A549 (cell line): ENCODE data around the gene MME. TPM values are rescaled to one million over a fixed set of nuclear protein-coding genes. Genes with fewer than 3 reads are reported as not detected.

Experiments
- ATAC-seq, 2 experiments: fragments of 200-7000 bp in 1 of 2; fragments of >200 bp in 1 of 2; cut with Nextera tagmentation in 1 of 2; cut with Tn5 transposase in 1 of 2; 3 replicates each; pipeline versions ENCODE4 v1.8.0 to v1.9.1; 2018 to 2020; ENCODE audit warnings: mild to moderate bottlenecking in 1 of 2, moderate library complexity in 1 of 2
- CTCF ChIA-PET: fragments of 300-600 bp; sonication (Branson Sonifier 250); formaldehyde crosslinking; extraction: SDS; loops from one replicate; lab custom pipeline; 2021; ENCODE audit warnings: antibody characterized with exemption, inconsistent platforms; lab: Yijun Ruan, JAX
- POLR2A ChIA-PET: fragments of 350-600 bp; formaldehyde crosslinking; extraction: SDS; loops from one replicate; lab custom pipeline; 2021; ENCODE audit warnings: antibody characterized with exemption, inconsistent platforms; lab: Yijun Ruan, JAX
- DNase-seq, 2 experiments: peaks; one replicate each; pipeline versions ENCODE4 v3.0.0 to v3.0.0-alpha.2; 2011 to 2016; ENCODE audit warnings: low read depth in 1 of 2, low spot score in 1 of 2
- FAIRE-seq: peaks from 2 replicates; lab custom pipeline; 2011; peaks lifted over from hg19 to GRCh38; lab: Jason Lieb, UNC
- H3K27ac ChIP-seq, 2 experiments: fragments of >200 bp; sonication (Bioruptor Twin); formaldehyde crosslinking; 3 replicates each; pipeline ENCODE4 v1.5.1; 2016 to 2017
- H3K4me1 ChIP-seq: fragments of >200 bp; sonication (Bioruptor Twin); formaldehyde crosslinking; 3 replicates; pipeline ENCODE4 v1.6.1; 2016
- H3K4me2 ChIP-seq: fragments of >200 bp; sonication (Bioruptor Twin); formaldehyde crosslinking; 3 replicates; pipeline ENCODE4 v1.6.1; 2016
- H3K4me3 ChIP-seq: fragments of >200 bp; sonication (Bioruptor Twin); formaldehyde crosslinking; 3 replicates; pipeline ENCODE4 v1.5.1; 2016
- H3K9me3 ChIP-seq: fragments of >200 bp; sonication (Bioruptor Twin); formaldehyde crosslinking; 3 replicates; pipeline ENCODE4 v1.6.1; 2016
- BCL3 ChIP-seq: fragments of >200 bp; sonication (Bioruptor Twin); formaldehyde crosslinking; IDR thresholded peaks from 3 replicates; pipeline ENCODE4 v1.6.1; 2016
- CBX8 ChIP-seq: fragments of 200-600 bp; sonication (generic); IDR thresholded peaks from 2 replicates; pipeline ENCODE4 v1.6.1; 2016
- CHD4 ChIP-seq: fragments of 200-600 bp; sonication (generic); IDR thresholded peaks from 2 replicates; pipeline ENCODE4 v1.6.1; 2016; ENCODE audit warnings: antibody characterized with exemption, mild to moderate bottlenecking, borderline replicate concordance
- EP300 ChIP-seq, 2 experiments: fragments of >200 bp; sonication (Bioruptor Twin); formaldehyde crosslinking; IDR thresholded peaks; 2 replicates in 1 of 2; 3 replicates in 1 of 2; pipeline ENCODE4 v1.6.1; 2016 to 2017
- FOSB ChIP-seq: fragments of 250-450 bp; sonication (Bioruptor Pico); IDR thresholded peaks from 2 replicates; pipeline ENCODE4 v1.5.0; 2020; ENCODE audit warnings: mild to moderate bottlenecking, moderate library complexity
- FOSL2 ChIP-seq, 2 experiments: fragments of 450-650 bp in 1 of 2; fragments of >200 bp in 1 of 2; sonication (Bioruptor Twin) in 1 of 2; formaldehyde crosslinking; IDR thresholded peaks; 2 replicates each; pipeline versions ENCODE4 v1.5.0 to v1.6.1; 2016 to 2020; ENCODE audit warnings: mild to moderate bottlenecking in 1 of 2, moderate library complexity in 1 of 2
- HDAC2 ChIP-seq: fragments of 200-600 bp; sonication (generic); IDR thresholded peaks from 2 replicates; pipeline ENCODE4 v1.6.1; 2016
- HOXA7 ChIP-seq: fragments of 250-450 bp; sonication (Bioruptor Pico); IDR thresholded peaks from 2 replicates; pipeline ENCODE4 v1.5.0; 2020; ENCODE audit warnings: mild to moderate bottlenecking, moderate library complexity
- HOXB13 ChIP-seq: fragments of 250-450 bp; sonication (Bioruptor Pico); IDR thresholded peaks from 2 replicates; pipeline ENCODE4 v1.5.0; 2020; ENCODE audit warnings: low read depth, mild to moderate bottlenecking, moderate library complexity
- KDM1A ChIP-seq: fragments of 200-600 bp; sonication (generic); IDR thresholded peaks from 2 replicates; pipeline ENCODE4 v1.6.1; 2016; ENCODE audit warnings: low read depth, mild to moderate bottlenecking
- KDM5A ChIP-seq: fragments of 200-600 bp; sonication (generic); IDR thresholded peaks from 2 replicates; pipeline ENCODE4 v1.6.1; 2016; ENCODE audit warnings: antibody characterized with exemption, mild to moderate bottlenecking
- MAFK ChIP-seq: fragments of 450-650 bp; IDR thresholded peaks from 2 replicates; pipeline ENCODE4 v1.6.1; 2014; ENCODE audit not compliant: partially characterized antibody
- MAX ChIP-seq: IDR thresholded peaks from 2 replicates; pipeline ENCODE4 v1.6.1; 2012
- MAZ ChIP-seq: fragments of 150-350 bp; IDR thresholded peaks from 2 replicates; pipeline ENCODE4 v1.6.1; 2014; ENCODE audit warnings: antibody characterized with exemption, low read depth, low read length, borderline replicate concordance
- NFE2L2 ChIP-seq: fragments of 150-350 bp; conservative IDR thresholded peaks from 2 replicates; pipeline ENCODE4 v1.6.1; 2014; ENCODE audit warnings: low read length
- NPAS2 ChIP-seq: fragments of 250-450 bp; sonication (Bioruptor Pico); IDR thresholded peaks from 2 replicates; pipeline ENCODE4 v1.8.0; 2022; ENCODE audit warnings: mild to moderate bottlenecking, moderate library complexity, borderline replicate concordance
- NR3C1 ChIP-seq: fragments of >200 bp; sonication (Bioruptor Twin); formaldehyde crosslinking; IDR thresholded peaks from 3 replicates; pipeline ENCODE4 v1.6.1; 2017
- PBX3 ChIP-seq: IDR thresholded peaks from 2 replicates; pipeline ENCODE4 v1.6.1; 2012
- PHF8 ChIP-seq: fragments of 200-600 bp; sonication (generic); IDR thresholded peaks from 2 replicates; pipeline ENCODE4 v1.6.1; 2016; ENCODE audit warnings: low read depth, mild to moderate bottlenecking, antibody characterized with exemption, moderate library complexity, borderline replicate concordance
- RCOR1 ChIP-seq: fragments of 150-350 bp; IDR thresholded peaks from 2 replicates; pipeline ENCODE4 v1.6.1; 2014; ENCODE audit warnings: antibody characterized with exemption, low read length, low read depth
- REST ChIP-seq: fragments of 200-600 bp; sonication (generic); IDR thresholded peaks from 2 replicates; pipeline ENCODE4 v1.6.1; 2016; ENCODE audit warnings: antibody characterized with exemption, mild to moderate bottlenecking, moderate library complexity
- RFX5 ChIP-seq: fragments of 450-650 bp; IDR thresholded peaks from 2 replicates; pipeline ENCODE4 v1.7.1; 2014; ENCODE audit warnings: antibody characterized with exemption, mild to moderate bottlenecking, moderate library complexity
- SREBF2 ChIP-seq: fragments of 450-650 bp; IDR thresholded peaks from 2 replicates; pipeline ENCODE4 v1.6.1; 2014; ENCODE audit warnings: mild to moderate bottlenecking, moderate library complexity
- TFCP2L1 ChIP-seq: fragments of 250-450 bp; sonication (Bioruptor Pico); IDR thresholded peaks from 2 replicates; pipeline ENCODE4 v1.5.0; 2021; ENCODE audit warnings: mild to moderate bottlenecking
- USF2 ChIP-seq: fragments of 450-650 bp; IDR thresholded peaks from 2 replicates; pipeline ENCODE4 v1.6.1; 2014; ENCODE audit warnings: antibody characterized with exemption
- ZC3H11A ChIP-seq: fragments of 450-650 bp; IDR thresholded peaks from 2 replicates; pipeline ENCODE4 v1.6.1; 2014; ENCODE audit warnings: antibody characterized with exemption, mild to moderate bottlenecking
- ZFP36 ChIP-seq: fragments of 450-650 bp; IDR thresholded peaks from 2 replicates; pipeline ENCODE4 v1.6.1; 2014; ENCODE audit warnings: borderline replicate concordance; ENCODE audit not compliant: partially characterized antibody
- WGBS: methylation state at CpG from one replicate; pipeline ENCODE4 v1.1.6; 2017; ENCODE audit errors: missing lambda C conversion rate; 5-methylcytosine and 5-hydroxymethylcytosine counted together
- polyA plus RNA-seq, 4 experiments: library from polyadenylated mRNA; depleted of rRNA in 3 of 4; stranded (reverse); fragments of >200 nt; fragmentation: RNase III in 1 of 4; extraction: RNeasy Plus Mini Kit Qiagen cat#74134 plus additional on column Dnase treatment in 1 of 4; gene quantifications; 2 replicates in 3 of 4; 3 replicates in 1 of 4; pipeline ENCODE4 v1.2.3, GENCODE V29; 2011 to 2017

MME gene
- polyA plus RNA-seq, 2 of the 4 experiments (the other 2 are of a cell fraction), result not detected

- ChIA-PET CTCF (no interaction called here), POLR2A (no interaction called here)
- no peak overlapping the region for H3K4me2 ChIP-seq
- no peaks in the 10 kb centered on the region for H3K9me3 ChIP-seq
- TF ChIP-seq PBX3 (no peak), MAFK (no peak), RFX5 (no peak), ZC3H11A (no peak), HDAC2 (no peak), TFCP2L1 (CRISPR knock-in tag) (no peak), KDM1A (no peak), KDM5A (no peak), NR3C1 (no peak)
- ATAC-seq (no peak), FAIRE-seq (no peak), DNase-seq (no peak)
- WGBS, result 2% methylated on average over 5 of the region's 5 CpGs
- H3K27ac ChIP-seq, result no peak overlapping the region
- no peak overlapping the region for H3K4me3 ChIP-seq
- H3K4me1 ChIP-seq, result no peaks in the 10 kb centered on the region
These were observed 42.5 kb upstream of the MME start for GRCh38 chr3:155037508-155038202.

GRCh38 chr3:155038203-155038554, 41.9 kb upstream of the MME start:
- Histone ChIP-seq H3K9me3 (no peaks in the 10 kb centered on the region), H3K4me2 (no peak overlapping the region), H3K4me1 (no peaks in the 10 kb centered on the region), H3K27ac (no peak overlapping the region), H3K4me3 (no peak overlapping the region)
- DNase-seq (no peak), ATAC-seq (no peak), FAIRE-seq (no peak)
- ChIA-PET CTCF (no interaction called here), POLR2A (no interaction called here)
- TF ChIP-seq ZFP36 (no peak), KDM5A (no peak), SREBF2 (no peak), CBX8 (no peak), RCOR1 (no peak), ZC3H11A (no peak), MAFK (no peak), EP300 (IDR thresholded peaks at IDR 0.05) (no peak), HOXB13 (CRISPR knock-in tag) (no peak), NR3C1 (no peak), RFX5 (no peak), BCL3 (no peak), FOSL2 (IDR thresholded peaks at IDR 0.05) (no peak), FOSL2 (CRISPR knock-in tag; IDR thresholded peaks at IDR 0.05) (no peak), PHF8 (no peak), NPAS2 (CRISPR knock-in tag) (no peak), MAX (no peak), MAZ (no peak), NFE2L2 (no peak), FOSB (no peak), CHD4 (no peak)
- 30% methylated on average over 2 of the region's 2 CpGs for WGBS

GRCh38 chr3:155046935-155047334, 33.2 kb upstream of the MME start:
- ATAC-seq (no peak), FAIRE-seq (no peak), DNase-seq (no peak)
- Histone ChIP-seq H3K4me1 (no peaks in the 10 kb centered on the region), H3K9me3 (no peaks in the 10 kb centered on the region), H3K4me3 (no peak overlapping the region), H3K4me2 (no peak overlapping the region), H3K27ac (no peak overlapping the region)
- POLR2A ChIA-PET, result no interaction called here
- CTCF ChIA-PET, result no interaction called here
- TF ChIP-seq HOXA7 (CRISPR knock-in tag) (no peak), REST (no peak), USF2 (no peak)
